Esophagus mucosa (tissue), 1 donor: ENCODE measurements around the gene NKX2-3. TPM values are rescaled to one million over a fixed set of nuclear protein-coding genes. Genes with fewer than 3 reads are reported as not detected.

Experiments used
- ATAC-seq: fragments of 200-7000 bp; cut with Tn5 transposase; one replicate; pipeline ENCODE4 v1.9.1; 2020
- total RNA-seq: library from RNA; stranded (reverse); gene quantifications from one replicate; pipeline ENCODE4 v1.2.4, GENCODE V29; 2023
- donor health status: DM: yes; HTN: yes; CAD: no.

The NKX2-3 gene
- total RNA-seq, 1 donor from 2014 or later: 0.12 TPM

- no peak for ATAC-seq
Observed at GRCh38 chr10:99526861-99527504, 5.8 kb upstream of the NKX2-3 start.

GRCh38 chr10:99527526-99528493 lies 4.9 kb upstream of the NKX2-3 start:
- ATAC-seq: no peak

- no peak for ATAC-seq
Observed at GRCh38 chr10:99528494-99529441, 4.0 kb upstream of the NKX2-3 start.

- ATAC-seq: no peak
Observed at GRCh38 chr10:99529591-99530107, 3.1 kb upstream of the NKX2-3 start.

GRCh38 chr10:99530108-99531025 lies 2.4 kb upstream of the NKX2-3 start:
- no peak for ATAC-seq

- no peak for ATAC-seq
Observed at GRCh38 chr10:99531026-99531695, 1.6 kb upstream of the NKX2-3 start.

- ATAC-seq: no peak
Observed at GRCh38 chr10:99531696-99532593, 797 bp upstream of the NKX2-3 start.

- no peak for ATAC-seq
Observed at GRCh38 chr10:99533496-99534449, 1.0 kb downstream of the NKX2-3 start.

- no peak for ATAC-seq
Observed at GRCh38 chr10:99534450-99534938, 1.8 kb downstream of the NKX2-3 start.

GRCh38 chr10:99534939-99535763 lies 2.4 kb downstream of the NKX2-3 start:
- peak; percentile 72 for ATAC-seq

GRCh38 chr10:99535764-99536337 lies 3.1 kb downstream of the NKX2-3 start:
- no peak for ATAC-seq

- ATAC-seq: no peak
Observed at GRCh38 chr10:99536338-99537085, 3.8 kb downstream of the NKX2-3 start.

- no peak for ATAC-seq
Observed at GRCh38 chr10:99537086-99537988, 4.6 kb downstream of the NKX2-3 start.

- ATAC-seq: no peak
Observed at GRCh38 chr10:99537989-99538917, 5.5 kb downstream of the NKX2-3 start.
